GM10266 (cell line): ENCODE data around the gene TRPC3.
A peak's percentile ranks its signal among the peaks of the same experiment; 100 is the strongest.

Source experiments
- DNase-seq: peaks from one replicate; pipeline ENCODE4 v3.0.0; 2012; ENCODE audit errors: extremely low spot score
- TF ChIP-seq, protein P1 (sequence below): IDR thresholded peaks from 2 replicates; pipeline ENCODE4 v1.5.1; 2012; ENCODE audit warnings: mild to moderate bottlenecking, low read depth; ENCODE audit not compliant: control insufficient read depth, insufficient read depth; ENCODE audit errors: missing control alignments

The TRPC3 gene

DNA sequence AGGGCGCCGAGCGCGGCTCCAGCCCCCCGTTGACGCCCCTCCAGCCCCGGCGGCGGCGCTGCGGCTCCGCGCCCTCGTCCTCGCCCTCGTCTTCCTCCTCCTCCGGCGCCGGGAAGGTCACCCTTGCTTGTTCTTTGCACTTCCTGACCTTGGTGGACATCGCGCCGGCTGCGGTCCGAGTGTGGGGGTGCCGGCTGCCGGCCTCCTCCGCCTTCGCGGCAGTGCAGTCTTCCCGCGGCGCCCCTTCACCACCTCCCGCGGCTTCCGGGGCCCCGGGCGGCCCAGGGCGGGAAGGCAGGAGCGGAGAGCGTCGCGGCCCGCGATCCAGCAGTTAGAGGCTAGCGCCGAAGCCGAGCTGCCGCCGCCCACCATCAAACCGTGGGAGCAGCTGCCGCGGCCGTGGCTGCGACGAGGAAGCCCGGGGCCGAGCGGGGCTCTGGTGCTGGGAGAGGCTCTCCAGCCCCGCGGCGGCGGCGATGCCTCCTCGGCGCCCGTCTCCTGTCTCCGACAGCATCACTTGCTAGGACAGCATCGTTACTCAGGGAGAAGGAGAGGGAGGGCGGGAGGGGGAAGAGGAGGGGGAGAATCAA lies at the start of gene TRPC3:
TSS of gene TRPC3 (minus strand) at position 540 of the 590 bp plus-strand sequence. CDS start at position 160, 380 bp downstream.
- TF ChIP-seq, protein P1, sequence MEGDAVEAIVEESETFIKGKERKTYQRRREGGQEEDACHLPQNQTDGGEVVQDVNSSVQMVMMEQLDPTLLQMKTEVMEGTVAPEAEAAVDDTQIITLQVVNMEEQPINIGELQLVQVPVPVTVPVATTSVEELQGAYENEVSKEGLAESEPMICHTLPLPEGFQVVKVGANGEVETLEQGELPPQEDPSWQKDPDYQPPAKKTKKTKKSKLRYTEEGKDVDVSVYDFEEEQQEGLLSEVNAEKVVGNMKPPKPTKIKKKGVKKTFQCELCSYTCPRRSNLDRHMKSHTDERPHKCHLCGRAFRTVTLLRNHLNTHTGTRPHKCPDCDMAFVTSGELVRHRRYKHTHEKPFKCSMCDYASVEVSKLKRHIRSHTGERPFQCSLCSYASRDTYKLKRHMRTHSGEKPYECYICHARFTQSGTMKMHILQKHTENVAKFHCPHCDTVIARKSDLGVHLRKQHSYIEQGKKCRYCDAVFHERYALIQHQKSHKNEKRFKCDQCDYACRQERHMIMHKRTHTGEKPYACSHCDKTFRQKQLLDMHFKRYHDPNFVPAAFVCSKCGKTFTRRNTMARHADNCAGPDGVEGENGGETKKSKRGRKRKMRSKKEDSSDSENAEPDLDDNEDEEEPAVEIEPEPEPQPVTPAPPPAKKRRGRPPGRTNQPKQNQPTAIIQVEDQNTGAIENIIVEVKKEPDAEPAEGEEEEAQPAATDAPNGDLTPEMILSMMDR, result no peak
- peak; percentile 68 for DNase-seq

- no peak for DNase-seq
- TF ChIP-seq, protein P1, result no peak
These were observed 49.0 kb upstream of the TRPC3 start for GRCh38 chr4:122000849-122001248.

- TF ChIP-seq, protein P1, result no peak
- DNase-seq, result no peak
These were observed 46.2 kb upstream of the TRPC3 start for GRCh38 chr4:121998024-121998423.

GRCh38 chr4:121995790-121996537 lies 44.1 kb upstream of the TRPC3 start:
- TF ChIP-seq, protein P1, result no peak

DNA sequence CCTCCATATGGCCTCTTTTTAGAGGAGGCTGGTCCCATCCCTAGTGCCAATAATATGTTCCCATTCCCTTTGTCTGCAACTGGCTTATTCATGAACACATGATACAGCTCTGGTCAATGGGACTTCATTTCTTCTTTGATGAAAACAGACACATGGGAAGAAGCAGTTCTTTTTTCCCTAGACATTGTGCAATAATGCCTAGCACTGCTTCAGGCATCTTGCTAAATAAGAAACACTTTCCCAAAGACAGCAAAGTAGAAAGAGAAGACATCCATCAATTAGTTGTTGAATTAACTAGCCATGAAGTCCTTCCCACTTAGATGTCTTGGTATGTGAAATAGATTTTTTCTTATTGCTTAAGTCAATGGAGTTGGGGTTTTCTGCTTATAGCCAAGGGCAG lies 40.1 kb upstream of the TRPC3 start:
- TF ChIP-seq, protein P1, result no peak
- no peak for DNase-seq

More at GRCh38 chr4:121995790-121996537, 44.1 kb upstream of the TRPC3 start:
- DNase-seq, result no peak

DNA sequence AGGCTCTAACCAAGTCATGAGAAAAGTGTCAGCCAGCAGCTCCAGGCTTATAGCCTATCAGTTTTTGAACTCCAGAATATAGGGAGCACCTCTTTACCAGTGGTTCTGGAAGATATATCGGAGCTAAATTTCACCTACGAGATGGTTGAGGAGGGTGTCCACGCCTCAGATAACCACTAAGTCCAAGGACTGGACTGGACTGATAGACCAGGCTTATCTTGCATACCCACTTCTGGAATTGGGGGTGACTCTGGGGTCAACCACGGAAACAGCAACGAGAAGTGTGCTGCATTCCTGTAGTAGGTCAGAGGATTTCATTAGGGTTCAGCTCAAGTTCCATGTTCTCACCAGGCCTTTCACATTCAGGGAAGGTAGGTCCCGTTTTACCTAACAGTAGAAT lies 38.6 kb upstream of the TRPC3 start:
- TF ChIP-seq, protein P1, result no peak
- DNase-seq, result no peak

GRCh38 chr4:121989715-121990114 lies 37.9 kb upstream of the TRPC3 start:
- TF ChIP-seq, protein P1, result no peak
- DNase-seq, result no peak
